Tibial nerve (tissue), 4 donors: ENCODE results near the gene PDHA2.

Source experiments
- EP300 ChIP-seq, 2 donors: sonication (generic); formaldehyde crosslinking; IDR thresholded peaks; one replicate each; pipeline ENCODE4 v1.6.1; 2017; ENCODE audit warnings: antibody characterized with exemption in 2 of 2, mild to moderate bottlenecking in 1 of 2
- TF ChIP-seq, protein P1 (sequence below), 5 experiments: fragments of 200-600 bp in 3 of 5; fragments of 450-650 bp in 2 of 5; sonication (generic) in 3 of 5; IDR thresholded peaks; one replicate each; pipeline ENCODE4 v1.5.1; 2016 to 2019; ENCODE audit warnings: antibody characterized with exemption in 5 of 5, mild to moderate bottlenecking in 3 of 5, moderate library complexity in 2 of 5

DNA sequence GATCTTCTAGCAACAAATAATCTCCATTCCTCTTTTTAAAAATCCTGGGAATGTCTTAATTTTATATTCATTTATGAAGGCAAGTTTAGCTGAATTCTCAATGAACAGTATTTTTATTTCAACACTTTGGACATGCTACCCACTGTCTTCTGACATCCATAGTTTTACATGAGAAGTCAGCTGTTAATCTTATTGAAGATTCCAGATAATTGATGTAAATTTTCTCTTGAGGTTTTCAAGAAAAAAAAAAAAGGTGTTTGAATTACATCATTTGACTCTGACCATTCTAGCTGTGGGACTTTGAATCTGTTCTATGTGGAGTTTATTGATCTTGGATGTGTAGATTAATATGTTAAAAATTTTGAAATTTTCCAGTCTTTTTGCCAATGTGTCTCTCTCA is 28.0 kb downstream of the PDHA2 start:
- TF ChIP-seq, protein P1, sequence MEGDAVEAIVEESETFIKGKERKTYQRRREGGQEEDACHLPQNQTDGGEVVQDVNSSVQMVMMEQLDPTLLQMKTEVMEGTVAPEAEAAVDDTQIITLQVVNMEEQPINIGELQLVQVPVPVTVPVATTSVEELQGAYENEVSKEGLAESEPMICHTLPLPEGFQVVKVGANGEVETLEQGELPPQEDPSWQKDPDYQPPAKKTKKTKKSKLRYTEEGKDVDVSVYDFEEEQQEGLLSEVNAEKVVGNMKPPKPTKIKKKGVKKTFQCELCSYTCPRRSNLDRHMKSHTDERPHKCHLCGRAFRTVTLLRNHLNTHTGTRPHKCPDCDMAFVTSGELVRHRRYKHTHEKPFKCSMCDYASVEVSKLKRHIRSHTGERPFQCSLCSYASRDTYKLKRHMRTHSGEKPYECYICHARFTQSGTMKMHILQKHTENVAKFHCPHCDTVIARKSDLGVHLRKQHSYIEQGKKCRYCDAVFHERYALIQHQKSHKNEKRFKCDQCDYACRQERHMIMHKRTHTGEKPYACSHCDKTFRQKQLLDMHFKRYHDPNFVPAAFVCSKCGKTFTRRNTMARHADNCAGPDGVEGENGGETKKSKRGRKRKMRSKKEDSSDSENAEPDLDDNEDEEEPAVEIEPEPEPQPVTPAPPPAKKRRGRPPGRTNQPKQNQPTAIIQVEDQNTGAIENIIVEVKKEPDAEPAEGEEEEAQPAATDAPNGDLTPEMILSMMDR (IDR thresholded peaks at IDR 0.05): no peak
- no peak for TF ChIP-seq EP300 (IDR thresholded peaks at IDR 0.05)
